ENCODE measurements around the gene PEMT.

PEMT gene

GRCh38 chr17:17599965-17600364, 8.5 kb upstream of the PEMT start:
- no peaks in the 10 kb centered on the region for H3F3A ChIP-seq (ENCODE audit: insufficient read depth, low read length)
- H3K9me2 ChIP-seq (ENCODE audit: low read depth, low read length) = no peaks in the 10 kb centered on the region
- H3K4me1 ChIP-seq (ENCODE audit: insufficient read depth, low read length, severe bottlenecking) = no peaks in the 10 kb centered on the region
- H3K36me3 ChIP-seq (ENCODE audit: insufficient read depth, low read length) = no peaks in the 10 kb centered on the region
- no peaks in the 10 kb centered on the region for H4K20me1 ChIP-seq (ENCODE audit: insufficient read depth, low read length)
- H3K27me3 ChIP-seq (ENCODE audit: insufficient read depth, low read length) = no peaks in the 10 kb centered on the region
- no peak overlapping the region for H3K9ac ChIP-seq (ENCODE audit: low read length)
- no peaks in the 10 kb centered on the region for H3K9me3 ChIP-seq (ENCODE audit: low read length)
- H3K4me2 ChIP-seq (ENCODE audit: low read length) = no peak overlapping the region
- no peak overlapping the region for H3K27ac ChIP-seq (ENCODE audit: low read depth, low read length, poor library complexity, severe bottlenecking)
- TF ChIP-seq EZH2 (IDR thresholded peaks at IDR 0.05; ENCODE audit: borderline replicate concordance, low read length) = no peak
- TF ChIP-seq CTCF (IDR thresholded peaks at IDR 0.05; ENCODE audit: low read length) = no peak
- no peak overlapping the region for H2AFZ ChIP-seq (ENCODE audit: low read length)
- H3K79me2 ChIP-seq (ENCODE audit: insufficient read depth, low read length) = no peaks in the 10 kb centered on the region
- no peak overlapping the region for H3K4me3 ChIP-seq (ENCODE audit: low read depth, low read length, poor library complexity, severe bottlenecking)

- Histone ChIP-seq H3K9me2 (ENCODE audit: low read depth, low read length) (no peaks in the 10 kb centered on the region), H3K9ac (ENCODE audit: low read length) (no peak overlapping the region), H3K4me3 (ENCODE audit: low read depth, low read length, poor library complexity, severe bottlenecking) (no peak overlapping the region), H3K36me3 (ENCODE audit: insufficient read depth, low read length) (no peaks in the 10 kb centered on the region), H2AFZ (ENCODE audit: low read length) (no peak overlapping the region), H3K79me2 (ENCODE audit: insufficient read depth, low read length) (no peaks in the 10 kb centered on the region), H3K27ac (ENCODE audit: low read depth, low read length, poor library complexity, severe bottlenecking) (no peak overlapping the region), H3K4me2 (ENCODE audit: low read length) (no peak overlapping the region), H3K27me3 (ENCODE audit: insufficient read depth, low read length) (no peaks in the 10 kb centered on the region), H3F3A (ENCODE audit: insufficient read depth, low read length) (no peaks in the 10 kb centered on the region), H3K9me3 (ENCODE audit: low read length) (no peaks in the 10 kb centered on the region), H4K20me1 (ENCODE audit: insufficient read depth, low read length) (no peaks in the 10 kb centered on the region), H3K4me1 (ENCODE audit: insufficient read depth, low read length, severe bottlenecking) (peaks cover 2% of the 10 kb centered on the region)
- TF ChIP-seq EZH2 (IDR thresholded peaks at IDR 0.05; ENCODE audit: borderline replicate concordance, low read length) (no peak), CTCF (IDR thresholded peaks at IDR 0.05; ENCODE audit: low read length) (no peak)
These were observed 6.5 kb upstream of the PEMT start for GRCh38 chr17:17598003-17598402.

GRCh38 chr17:17595755-17596154, 4.2 kb upstream of the PEMT start:
- no peaks in the 10 kb centered on the region for H3F3A ChIP-seq (ENCODE audit: insufficient read depth, low read length)
- H3K36me3 ChIP-seq (ENCODE audit: insufficient read depth, low read length) = no peaks in the 10 kb centered on the region
- H3K4me3 ChIP-seq (ENCODE audit: low read depth, low read length, poor library complexity, severe bottlenecking) = no peak overlapping the region
- peaks cover 14% of the 10 kb centered on the region for H3K4me1 ChIP-seq (ENCODE audit: insufficient read depth, low read length, severe bottlenecking)
- no peaks in the 10 kb centered on the region for H3K9me2 ChIP-seq (ENCODE audit: low read depth, low read length)
- no peaks in the 10 kb centered on the region for H3K9me3 ChIP-seq (ENCODE audit: low read length)
- H4K20me1 ChIP-seq (ENCODE audit: insufficient read depth, low read length) = no peaks in the 10 kb centered on the region
- no peak overlapping the region for H3K27ac ChIP-seq (ENCODE audit: low read depth, low read length, poor library complexity, severe bottlenecking)
- no peak overlapping the region for H3K4me2 ChIP-seq (ENCODE audit: low read length)
- H3K27me3 ChIP-seq (ENCODE audit: insufficient read depth, low read length) = no peaks in the 10 kb centered on the region
- no peak overlapping the region for H2AFZ ChIP-seq (ENCODE audit: low read length)
- TF ChIP-seq EZH2 (IDR thresholded peaks at IDR 0.05; ENCODE audit: borderline replicate concordance, low read length) (no peak), CTCF (IDR thresholded peaks at IDR 0.05; ENCODE audit: low read length) (no peak)
- no peaks in the 10 kb centered on the region for H3K79me2 ChIP-seq (ENCODE audit: insufficient read depth, low read length)
- no peak overlapping the region for H3K9ac ChIP-seq (ENCODE audit: low read length)
